Testis (tissue), 3 donors: Measurements from ENCODE around the gene TRIM74. TPM values are rescaled to one million over a fixed set of nuclear protein-coding genes. Genes with fewer than 3 reads are reported as not detected.
"Not testable (repeated sequence)": the region's sequence is repeated elsewhere in the genome, so short reads cannot be mapped to it uniquely, and the experiment has no call there.

Experiments used
- DNase-seq: peaks from one replicate; pipeline ENCODE4 v3.0.0-alpha.2; 2019
- H3K27ac ChIP-seq, 2 donors: fragments of 200-600 bp; sonication (generic); one replicate each; pipeline ENCODE4 v1.5.1; 2019
- H3K27me3 ChIP-seq: fragments of 200-600 bp; sonication (generic); one replicate; pipeline ENCODE4 v1.5.1; 2019
- H3K36me3 ChIP-seq: fragments of 200-600 bp; sonication (generic); one replicate; pipeline ENCODE4 v1.5.1; 2017; ENCODE audit warnings: low read depth; ENCODE audit errors: missing control alignments
- H3K4me1 ChIP-seq: fragments of 200-600 bp; sonication (generic); one replicate; pipeline ENCODE4 v1.5.1; 2019
- H3K4me3 ChIP-seq, 2 donors: fragments of 200-600 bp; sonication (generic); one replicate each; pipeline ENCODE4 v1.5.1; 2017 to 2019
- H3K9me3 ChIP-seq: fragments of 200-600 bp; sonication (generic); one replicate; pipeline ENCODE4 v1.5.1; 2017
- WGBS, 2 donors: methylation state at CpG; one replicate each; pipeline ENCODE4 v1.1.5; 2018; 5-methylcytosine and 5-hydroxymethylcytosine counted together
- intact Hi-C: fragments of 100-400 bp; cut with DNase I; formaldehyde crosslinking; loops from one replicate; pipeline ENCODE4 v1.15.1; 2023; ENCODE audit warnings: low total_unique reads
- polyA plus RNA-seq: library from polyadenylated mRNA; stranded (reverse); fragments of 350-450 nt; fragmentation: Illumina TruSeq; extraction: RNeasy Lipid Tissue Mini Kit (QIAGEN cat#74804); gene quantifications from one replicate; pipeline ENCODE4 v1.2.3, GENCODE V29; 2014; ENCODE audit warnings: low read depth, low replicate concordance; ENCODE audit not compliant: insufficient read depth
- total RNA-seq, 2 donors: library from RNA; depleted of rRNA; stranded (reverse); fragments of >200 nt; gene quantifications; one replicate each; pipeline ENCODE4 v1.2.3, GENCODE V29; 2016

TRIM74 gene
- total and polyA plus RNA-seq, 3 donors from 2014 or later = 3.3 to 7.3 (median 6.5) TPM

GRCh38 chr7:72953901-72954562 is 15.2 kb downstream of the TRIM74 start:
- 0% methylated on average over 1 of the region's 43 CpGs; no CpG with 5 or more reads in 1 of the 2 donors for WGBS, 2 donors
- H3K4me1 ChIP-seq, H3K9me3 ChIP-seq, H3K27me3 ChIP-seq, H3K4me3 ChIP-seq, DNase-seq, intact Hi-C loops, H3K27ac ChIP-seq, H3K36me3 ChIP-seq: not testable (repeated sequence)

- WGBS, 2 donors = 60% methylated on average over 1 of the region's 6 CpGs; no CpG with 5 or more reads in 1 of the 2 donors
These were observed 18.8 kb downstream of the TRIM74 start for GRCh38 chr7:72950432-72950831.

GRCh38 chr7:72949686-72950085 is 19.6 kb downstream of the TRIM74 start:
- H3K4me1 ChIP-seq, intact Hi-C loops, DNase-seq, H3K36me3 ChIP-seq, H3K9me3 ChIP-seq, H3K27me3 ChIP-seq, H3K4me3 ChIP-seq, H3K27ac ChIP-seq: not testable (repeated sequence)
- WGBS, 2 donors = 74 to 83% methylated on average over 3 to 5 of the region's 6 CpGs

More at GRCh38 chr7:72950432-72950831, 18.8 kb downstream of the TRIM74 start:
- H3K4me1 ChIP-seq, H3K27me3 ChIP-seq, H3K9me3 ChIP-seq, H3K36me3 ChIP-seq, intact Hi-C loops, H3K4me3 ChIP-seq, DNase-seq, H3K27ac ChIP-seq: not testable (repeated sequence)

GRCh38 chr7:72949276-72949675 is 20.0 kb downstream of the TRIM74 start:
- DNase-seq, H3K27me3 ChIP-seq, intact Hi-C loops, H3K4me1 ChIP-seq, H3K9me3 ChIP-seq, H3K4me3 ChIP-seq, H3K27ac ChIP-seq, H3K36me3 ChIP-seq: not testable (repeated sequence)
- WGBS, 2 donors = 74% methylated on average over 9 of the region's 9 CpGs; no CpG with 5 or more reads in 1 of the 2 donors

- H3K4me1 ChIP-seq, intact Hi-C loops, DNase-seq, H3K27me3 ChIP-seq, H3K36me3 ChIP-seq, H3K27ac ChIP-seq, H3K9me3 ChIP-seq, H3K4me3 ChIP-seq: not testable (repeated sequence)
- WGBS, 2 donors = 77% methylated on average over 21 of the region's 23 CpGs; no CpG with 5 or more reads in 1 of the 2 donors
These were observed 20.6 kb downstream of the TRIM74 start for GRCh38 chr7:72948714-72949113.

GRCh38 chr7:72946130-72946745 is 23.0 kb downstream of the TRIM74 start:
- DNase-seq, H3K4me3 ChIP-seq, intact Hi-C loops, H3K27ac ChIP-seq, H3K36me3 ChIP-seq, H3K9me3 ChIP-seq, H3K27me3 ChIP-seq, H3K4me1 ChIP-seq: not testable (repeated sequence)
- WGBS, 2 donors = 90 to 92% methylated on average over 2 to 21 of the region's 22 CpGs

GRCh38 chr7:72945597-72945996 is 23.7 kb downstream of the TRIM74 start:
- H3K27me3 ChIP-seq, H3K4me1 ChIP-seq, H3K27ac ChIP-seq, H3K9me3 ChIP-seq, DNase-seq, H3K36me3 ChIP-seq, intact Hi-C loops, H3K4me3 ChIP-seq: not testable (repeated sequence)
- 83 to 90% methylated on average over 3 to 7 of the region's 9 CpGs for WGBS, 2 donors

GRCh38 chr7:72944937-72945336 is 24.3 kb downstream of the TRIM74 start:
- H3K4me1 ChIP-seq, H3K36me3 ChIP-seq, H3K27me3 ChIP-seq, H3K27ac ChIP-seq, H3K9me3 ChIP-seq, intact Hi-C loops, H3K4me3 ChIP-seq, DNase-seq: not testable (repeated sequence)
- 31% methylated on average over 5 of the region's 15 CpGs; no CpG with 5 or more reads in 1 of the 2 donors for WGBS, 2 donors

GRCh38 chr7:72942956-72943355 is 26.3 kb downstream of the TRIM74 start:
- H3K27ac ChIP-seq, DNase-seq, H3K27me3 ChIP-seq, H3K9me3 ChIP-seq, H3K4me1 ChIP-seq, H3K36me3 ChIP-seq, intact Hi-C loops, H3K4me3 ChIP-seq: not testable (repeated sequence)
- 94 to 97% methylated on average over 12 to 23 of the region's 25 CpGs for WGBS, 2 donors

GRCh38 chr7:72942022-72942705 is 27.1 kb downstream of the TRIM74 start:
- H3K27me3 ChIP-seq, H3K9me3 ChIP-seq, DNase-seq, H3K4me3 ChIP-seq, intact Hi-C loops, H3K27ac ChIP-seq, H3K36me3 ChIP-seq, H3K4me1 ChIP-seq: not testable (repeated sequence)
- 88 to 93% methylated on average over 3 to 7 of the region's 20 CpGs for WGBS, 2 donors

GRCh38 chr7:72928216-72928615 is 41.0 kb downstream of the TRIM74 start:
- H3K4me3 ChIP-seq, H3K27ac ChIP-seq, H3K36me3 ChIP-seq, intact Hi-C loops, H3K27me3 ChIP-seq, H3K9me3 ChIP-seq, DNase-seq: not testable (repeated sequence)
- WGBS, 2 donors = 90 to 92% methylated on average over 6 of the region's 6 CpGs
- H3K4me1 ChIP-seq = peaks cover 15% of the 10 kb centered on the region

- H3K4me1 ChIP-seq = peaks cover 15% of the 10 kb centered on the region
- H3K36me3 ChIP-seq, H3K27ac ChIP-seq, H3K4me3 ChIP-seq, DNase-seq, H3K27me3 ChIP-seq, H3K9me3 ChIP-seq, intact Hi-C loops: not testable (repeated sequence)
- WGBS, 2 donors = 95 to 96% methylated on average over 6 of the region's 6 CpGs
These were observed 41.5 kb downstream of the TRIM74 start for GRCh38 chr7:72927791-72928190.
